HEK293 (cell line): ENCODE results near the gene AP3B1.

Experiments used
- CTCF ChIP-seq: fragments of 450-650 bp; formaldehyde crosslinking; IDR thresholded peaks from 2 replicates; pipeline ENCODE4 v1.5.1; 2016; ENCODE audit warnings: missing biosample characterization, missing genetic modification characterization
- GFI1B ChIP-seq: fragments of 450-650 bp; formaldehyde crosslinking; IDR thresholded peaks from 2 replicates; pipeline ENCODE4 v1.5.1; 2016; ENCODE audit warnings: missing biosample characterization, missing genetic modification characterization
- ZBTB49 ChIP-seq: fragments of 450-650 bp; formaldehyde crosslinking; IDR thresholded peaks from 2 replicates; pipeline ENCODE4 v1.5.1; 2016; ENCODE audit warnings: missing biosample characterization, missing genetic modification characterization, low read depth
- ZFP41 ChIP-seq: fragments of 450-650 bp; formaldehyde crosslinking; IDR thresholded peaks from 2 replicates; pipeline ENCODE4 v1.5.1; 2016; ENCODE audit warnings: missing biosample characterization, missing genetic modification characterization, borderline replicate concordance
- ZNF146 ChIP-seq: fragments of 450-650 bp; formaldehyde crosslinking; IDR thresholded peaks from 2 replicates; pipeline ENCODE4 v1.5.1; 2016; ENCODE audit warnings: missing biosample characterization, missing genetic modification characterization
- ZNF221 ChIP-seq: fragments of 450-650 bp; formaldehyde crosslinking; IDR thresholded peaks from 2 replicates; pipeline ENCODE4 v1.5.1; 2017; ENCODE audit warnings: missing biosample characterization, missing genetic modification characterization, borderline replicate concordance
- ZNF274 ChIP-seq, 2 experiments: fragments of 200-500 bp in 1 of 2; fragments of 450-650 bp in 1 of 2; sonication (Bioruptor generic) in 1 of 2; formaldehyde crosslinking in 1 of 2; IDR thresholded peaks; 2 replicates each; pipeline versions ENCODE4 v1.5.1 to v1.6.1; 2014 to 2016; ENCODE audit warnings: borderline replicate concordance in 1 of 2, inconsistent platforms in 1 of 2, low read length in 1 of 2, missing biosample characterization in 1 of 2, missing genetic modification characterization in 1 of 2

DNA sequence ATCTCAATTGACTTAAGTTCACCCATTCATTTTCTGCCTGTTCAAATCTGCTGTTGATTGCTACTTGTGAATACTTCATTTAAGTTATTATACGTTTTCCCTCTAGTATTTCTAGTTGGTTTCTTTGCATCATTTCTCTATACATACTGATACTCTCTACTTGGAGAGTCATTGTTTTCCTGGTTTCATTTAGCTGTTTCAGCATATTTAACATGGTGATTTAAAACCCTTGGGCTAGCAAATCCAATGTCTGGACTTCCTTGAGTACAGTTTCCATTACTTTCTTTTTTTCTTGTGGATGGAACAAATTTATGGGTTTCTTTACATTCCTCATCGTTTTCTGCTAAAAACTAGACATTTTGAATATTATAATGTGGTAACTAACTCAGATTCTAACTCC lies 90.7 kb downstream of the AP3B1 start:
- no peak for TF ChIP-seq ZNF146 (tag by site-specific recombination)
- TF ChIP-seq ZFP41 (tag by site-specific recombination) = no peak
- no peak for TF ChIP-seq ZNF221 (tag by site-specific recombination)
- TF ChIP-seq CTCF = no peak
- no peak for TF ChIP-seq ZNF274 (IDR thresholded peaks at IDR 0.05; ENCODE audit: low read length)
- no peak for TF ChIP-seq ZNF274 (tag by site-specific recombination; IDR thresholded peaks at IDR 0.05; ENCODE audit: borderline replicate concordance)
- no peak for TF ChIP-seq ZBTB49 (tag by site-specific recombination)
- no peak for TF ChIP-seq GFI1B (tag by site-specific recombination)
